Mucosa of descending colon (tissue), 3 donors: ENCODE data around the gene C19orf33. TPM values are rescaled to one million over a fixed set of nuclear protein-coding genes. Genes with fewer than 3 reads are reported as not detected.

Experiments
- ATAC-seq: fragments of 200-7000 bp; cut with Tn5 transposase; one replicate; pipeline ENCODE4 v1.9.1; 2020; ENCODE audit warnings: mild to moderate bottlenecking, moderate library complexity
- DNase-seq, 3 donors: peaks; one replicate each; pipeline ENCODE4 v3.0.0-alpha.2; 2020
- H3K36me3 ChIP-seq: fragments of 200-600 bp; one replicate; pipeline ENCODE4 v1.8.0; 2021; ENCODE audit warnings: low read depth, mild to moderate bottlenecking
- H3K4me1 ChIP-seq: fragments of 200-600 bp; one replicate; pipeline ENCODE4 v1.8.0; 2021; ENCODE audit warnings: low read depth, mild to moderate bottlenecking
- H3K4me3 ChIP-seq: fragments of 200-600 bp; one replicate; pipeline ENCODE4 v1.8.0; 2021; ENCODE audit warnings: mild to moderate bottlenecking
- H3K9me3 ChIP-seq: fragments of 200-600 bp; one replicate; pipeline ENCODE4 v1.8.0; 2021; ENCODE audit warnings: mild to moderate bottlenecking
- intact Hi-C, 2 donors: fragments of 100-400 bp; cut with DNase I in 1 of 2; cut with micrococcal nuclease in 1 of 2; formaldehyde crosslinking; loops; one replicate each; pipeline versions ENCODE4 v1.11.0 to v1.11.1; 2022; cut with DNase I, micrococcal nuclease
- total RNA-seq, 3 donors: library from RNA; stranded (reverse); fragmentation: NEBNext Ultra II Directional in 2 of 3; extraction: Animal tissue kit (Norgen Biotek cat#: 25700) in 2 of 3; gene quantifications; one replicate each; pipeline versions ENCODE4 v1.2.1 to v1.2.4, GENCODE V29; 2021 to 2023
- TF ChIP-seq, protein P1 (sequence below): fragments of 200-600 bp; IDR thresholded peaks from one replicate; pipeline ENCODE4 v1.8.0; 2022; ENCODE audit warnings: antibody characterized with exemption, mild to moderate bottlenecking
- donor health status: DM: no; HTN: no; CAD: no; lungs with moderate emphysema.
- donor health status: DM: no; HTN: no; CAD: no.
- donor health status: DM: no; HTN: yes; CAD: no.

Gene C19orf33
- total RNA-seq, 3 donors from 2014 or later = 82.5 to 310 (median 235) TPM

DNA sequence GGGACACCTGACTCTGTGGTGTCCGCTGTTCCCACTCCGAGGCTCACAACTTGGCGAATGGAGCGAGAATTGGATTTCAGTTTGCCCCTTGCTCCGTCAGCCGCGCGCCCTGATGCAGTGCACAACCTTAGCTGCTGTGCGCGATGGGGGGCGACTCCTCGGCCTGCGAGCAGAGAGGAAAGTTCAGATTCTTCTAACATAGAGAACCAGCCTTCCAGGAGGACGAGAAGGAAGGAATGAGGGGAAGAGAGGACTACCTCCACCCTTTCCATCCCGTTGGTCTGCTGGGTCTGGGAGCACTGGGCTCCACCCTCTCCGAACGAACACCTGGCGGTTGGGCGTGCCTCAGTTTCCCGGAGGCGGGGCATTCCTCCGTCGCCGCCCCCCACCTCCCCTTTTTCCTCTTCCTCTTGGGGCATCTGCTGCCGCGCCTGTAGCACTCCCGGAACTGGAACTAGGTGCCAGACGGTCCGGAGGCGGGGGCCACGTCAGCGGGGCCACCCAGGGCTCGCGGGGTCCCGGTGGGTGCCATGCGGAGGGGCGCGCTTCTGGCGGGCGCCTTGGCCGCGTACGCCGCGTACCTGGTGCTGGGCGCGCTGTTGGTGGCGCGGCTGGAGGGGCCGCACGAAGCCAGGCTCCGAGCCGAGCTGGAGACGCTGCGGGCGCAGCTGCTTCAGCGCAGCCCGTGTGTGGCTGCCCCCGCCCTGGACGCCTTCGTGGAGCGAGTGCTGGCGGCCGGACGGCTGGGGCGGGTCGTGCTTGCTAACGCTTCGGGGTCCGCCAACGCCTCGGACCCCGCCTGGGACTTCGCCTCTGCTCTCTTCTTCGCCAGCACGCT, 15.6 kb downstream of the C19orf33 start, which contains the start of gene KCNK6:
Gene KCNK6, plus strand, starts transcription at position 425 of the 838 bp plus-strand sequence. Its CDS starts 106 bp downstream, at position 531.
- TF ChIP-seq, protein P1, sequence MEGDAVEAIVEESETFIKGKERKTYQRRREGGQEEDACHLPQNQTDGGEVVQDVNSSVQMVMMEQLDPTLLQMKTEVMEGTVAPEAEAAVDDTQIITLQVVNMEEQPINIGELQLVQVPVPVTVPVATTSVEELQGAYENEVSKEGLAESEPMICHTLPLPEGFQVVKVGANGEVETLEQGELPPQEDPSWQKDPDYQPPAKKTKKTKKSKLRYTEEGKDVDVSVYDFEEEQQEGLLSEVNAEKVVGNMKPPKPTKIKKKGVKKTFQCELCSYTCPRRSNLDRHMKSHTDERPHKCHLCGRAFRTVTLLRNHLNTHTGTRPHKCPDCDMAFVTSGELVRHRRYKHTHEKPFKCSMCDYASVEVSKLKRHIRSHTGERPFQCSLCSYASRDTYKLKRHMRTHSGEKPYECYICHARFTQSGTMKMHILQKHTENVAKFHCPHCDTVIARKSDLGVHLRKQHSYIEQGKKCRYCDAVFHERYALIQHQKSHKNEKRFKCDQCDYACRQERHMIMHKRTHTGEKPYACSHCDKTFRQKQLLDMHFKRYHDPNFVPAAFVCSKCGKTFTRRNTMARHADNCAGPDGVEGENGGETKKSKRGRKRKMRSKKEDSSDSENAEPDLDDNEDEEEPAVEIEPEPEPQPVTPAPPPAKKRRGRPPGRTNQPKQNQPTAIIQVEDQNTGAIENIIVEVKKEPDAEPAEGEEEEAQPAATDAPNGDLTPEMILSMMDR = no peak
- DNase-seq (peak; percentile 86 to 89 (median 88)), ATAC-seq (peak; percentile 56)
- peaks cover 18% of the 10 kb centered on the region for H3K4me1 ChIP-seq
- H3K9me3 ChIP-seq = no peaks in the 10 kb centered on the region
- peaks cover 5% of the 10 kb centered on the region for H3K36me3 ChIP-seq
- H3K4me3 ChIP-seq = peak within 1 kb of the TSS; percentile 23
- intact Hi-C loops = no loop called here

DNA sequence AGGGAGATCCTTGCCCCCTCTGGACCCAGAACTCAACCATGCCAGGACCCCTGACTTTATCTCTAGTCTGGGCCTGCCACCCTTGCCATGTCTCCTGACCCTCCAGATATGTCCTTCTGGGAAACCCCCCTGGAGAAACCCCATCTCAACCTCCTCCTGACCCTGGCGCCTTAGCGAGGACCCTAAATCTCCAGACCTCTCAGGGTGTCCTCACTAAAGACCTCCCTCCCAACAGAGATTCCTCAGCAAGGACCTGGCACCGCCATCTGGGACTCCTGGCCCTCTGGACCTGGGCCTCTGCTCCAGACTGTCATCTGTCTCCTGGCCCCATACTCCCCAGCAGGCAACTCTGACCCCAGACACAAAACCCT, 16.9 kb downstream of the C19orf33 start:
- Histone ChIP-seq H3K4me3 (no peak overlapping the region), H3K4me1 (peaks cover 12% of the 10 kb centered on the region), H3K9me3 (no peaks in the 10 kb centered on the region), H3K36me3 (peaks cover 2% of the 10 kb centered on the region)
- intact Hi-C loops = no loop called here
- no peak for DNase-seq
- TF ChIP-seq, protein P1 = no peak
- ATAC-seq = no peak

DNA sequence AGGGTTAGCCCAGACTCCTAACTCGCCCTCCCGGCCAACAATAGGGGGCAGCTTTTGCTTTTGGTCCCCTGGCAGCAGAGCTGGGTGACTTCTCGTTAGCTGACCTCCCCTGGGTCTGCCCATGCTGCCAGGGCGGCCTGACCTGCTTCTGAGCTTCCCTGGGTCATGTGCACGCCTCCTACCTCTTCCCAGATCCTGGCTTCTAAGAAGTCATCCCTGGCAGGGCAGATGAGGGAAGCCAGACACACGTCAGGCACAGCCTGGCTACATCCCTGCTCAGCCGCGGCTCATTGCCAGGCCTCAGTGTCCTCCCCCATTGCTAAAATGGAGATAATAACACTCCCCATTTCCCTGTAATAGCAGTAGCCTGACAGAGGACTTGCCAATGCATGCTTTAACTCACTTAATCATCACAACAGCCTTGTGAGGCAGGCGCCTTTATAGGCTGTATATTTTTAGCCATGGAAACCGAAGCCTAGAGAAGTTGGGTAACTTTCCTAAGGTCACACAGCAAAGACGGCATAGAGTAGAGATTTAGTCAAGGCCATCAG, 17.7 kb downstream of the C19orf33 start:
- ATAC-seq (no peak), DNase-seq (no peak)
- H3K36me3 ChIP-seq = peaks cover under 1% of the 10 kb centered on the region
- H3K4me3 ChIP-seq = no peak overlapping the region
- no peaks in the 10 kb centered on the region for H3K9me3 ChIP-seq
- intact Hi-C loops = no loop called here
- peaks cover 8% of the 10 kb centered on the region for H3K4me1 ChIP-seq
- TF ChIP-seq, protein P1 = no peak

DNA sequence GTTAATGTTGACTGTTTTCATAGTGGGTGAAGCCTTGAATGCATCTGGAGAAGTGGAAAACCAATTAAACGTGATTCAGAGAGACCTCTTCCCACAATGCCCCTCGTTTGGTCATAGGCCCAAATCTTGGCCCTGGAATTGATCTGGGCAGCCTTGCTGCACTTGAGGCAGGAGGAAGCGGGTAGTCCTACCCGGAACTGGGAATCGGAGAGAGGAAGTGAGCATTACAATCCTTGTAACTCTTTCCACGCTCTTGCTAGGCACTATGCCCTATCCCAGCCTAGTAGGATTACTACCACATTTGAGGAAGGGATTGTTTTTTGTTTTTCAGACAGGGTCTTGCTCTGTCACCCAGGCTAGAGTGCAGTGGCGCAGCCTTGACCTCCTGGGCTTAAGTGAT, 19.2 kb downstream of the C19orf33 start:
- intact Hi-C loops = no loop called here
- H3K4me1 ChIP-seq = peaks cover 8% of the 10 kb centered on the region
- H3K36me3 ChIP-seq = peaks cover 6% of the 10 kb centered on the region
- H3K4me3 ChIP-seq = no peak overlapping the region
- DNase-seq = no peak
- no peak for ATAC-seq
- TF ChIP-seq, protein P1 = no peak
- H3K9me3 ChIP-seq = no peaks in the 10 kb centered on the region

DNA sequence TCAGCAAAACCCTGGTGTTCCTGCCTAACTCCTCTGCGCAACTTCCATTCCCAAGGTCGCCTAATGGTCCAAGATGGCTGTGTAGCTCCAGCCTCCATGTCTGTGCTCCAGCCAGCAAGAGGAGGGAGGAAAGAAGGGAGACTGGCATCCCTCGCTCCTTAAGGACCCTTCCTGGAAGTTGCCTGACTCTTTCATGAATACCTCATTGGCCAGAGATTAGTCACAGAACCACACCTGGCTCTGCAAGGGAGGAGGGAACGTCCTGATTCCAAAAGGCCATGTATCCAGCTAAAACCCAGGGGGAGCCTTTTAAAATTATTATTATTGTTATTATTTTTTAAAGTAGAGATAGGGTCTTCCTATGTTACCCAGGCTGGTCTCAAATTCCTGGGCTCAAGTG, 20.4 kb downstream of the C19orf33 start:
- TF ChIP-seq, protein P1 = no peak
- peaks cover under 1% of the 10 kb centered on the region for H3K4me1 ChIP-seq
- H3K36me3 ChIP-seq = peaks cover 6% of the 10 kb centered on the region
- H3K4me3 ChIP-seq = no peak overlapping the region
- intact Hi-C loops = no loop called here
- ATAC-seq (no peak), DNase-seq (no peak)
- no peaks in the 10 kb centered on the region for H3K9me3 ChIP-seq
